ENCODE measurements around the gene RAPGEF3. TPM values are rescaled to one million over a fixed set of nuclear protein-coding genes. Genes with fewer than 3 reads are reported as not detected.

RAPGEF3 gene
- total and polyA plus RNA-seq, 9 donors, result 7.5 to 20.5 (median 11.6) TPM

- no peak for DNase-seq
- H3K4me3 ChIP-seq (ENCODE audit: low read length), result no peak overlapping the region
- H3K27ac ChIP-seq (ENCODE audit: low read length), result no peak overlapping the region
- no peaks in the 10 kb centered on the region for H3K9me3 ChIP-seq (replicated peaks; ENCODE audit: control insufficient read depth, low read depth, low read length)
- no peaks in the 10 kb centered on the region for H3K27me3 ChIP-seq (ENCODE audit: control insufficient read depth, insufficient read depth, low read length)
- WGBS (ENCODE audit: insufficient coverage), result 61% methylated on average over 4 of the region's 6 CpGs
- H3K4me1 ChIP-seq (ENCODE audit: control insufficient read depth, insufficient read depth, low read length), result peaks cover 22% of the 10 kb centered on the region
- no peaks in the 10 kb centered on the region for H3K36me3 ChIP-seq (ENCODE audit: control insufficient read depth, insufficient read depth, low read length)
These were observed 46.5 kb downstream of the RAPGEF3 start for GRCh38 chr12:47712171-47712570.

- Histone ChIP-seq H3K9me3 (replicated peaks; ENCODE audit: control insufficient read depth, low read depth, low read length) (no peaks in the 10 kb centered on the region), H3K4me3 (ENCODE audit: low read length) (no peak overlapping the region), H3K27ac (ENCODE audit: low read length) (no peak overlapping the region), H3K27me3 (ENCODE audit: control insufficient read depth, insufficient read depth, low read length) (no peaks in the 10 kb centered on the region), H3K4me1 (ENCODE audit: control insufficient read depth, insufficient read depth, low read length) (peaks cover 16% of the 10 kb centered on the region), H3K36me3 (ENCODE audit: control insufficient read depth, insufficient read depth, low read length) (no peaks in the 10 kb centered on the region)
- DNase-seq, result no peak
- 70% methylated on average over 4 of the region's 5 CpGs for WGBS (ENCODE audit: insufficient coverage)
These were observed 47.2 kb downstream of the RAPGEF3 start for GRCh38 chr12:47711448-47711847.

GRCh38 chr12:47710278-47710677, 48.4 kb downstream of the RAPGEF3 start:
- H3K4me3 ChIP-seq (ENCODE audit: low read length), result no peak overlapping the region
- H3K9me3 ChIP-seq (replicated peaks; ENCODE audit: control insufficient read depth, low read depth, low read length), result no peaks in the 10 kb centered on the region
- DNase-seq, result no peak
- H3K27ac ChIP-seq (ENCODE audit: low read length), result no peak overlapping the region
- H3K4me1 ChIP-seq (ENCODE audit: control insufficient read depth, insufficient read depth, low read length), result peaks cover 4% of the 10 kb centered on the region
- H3K36me3 ChIP-seq (ENCODE audit: control insufficient read depth, insufficient read depth, low read length), result no peaks in the 10 kb centered on the region
- H3K27me3 ChIP-seq (ENCODE audit: control insufficient read depth, insufficient read depth, low read length), result no peaks in the 10 kb centered on the region

GRCh38 chr12:47709671-47710070, 49.0 kb downstream of the RAPGEF3 start:
- H3K36me3 ChIP-seq (ENCODE audit: control insufficient read depth, insufficient read depth, low read length), result no peaks in the 10 kb centered on the region
- no peaks in the 10 kb centered on the region for H3K9me3 ChIP-seq (replicated peaks; ENCODE audit: control insufficient read depth, low read depth, low read length)
- peaks cover 1% of the 10 kb centered on the region for H3K4me1 ChIP-seq (ENCODE audit: control insufficient read depth, insufficient read depth, low read length)
- H3K27ac ChIP-seq (ENCODE audit: low read length), result no peak overlapping the region
- no peak overlapping the region for H3K4me3 ChIP-seq (ENCODE audit: low read length)
- no peaks in the 10 kb centered on the region for H3K27me3 ChIP-seq (ENCODE audit: control insufficient read depth, insufficient read depth, low read length)
- no CpG with 5 or more reads among the region's 2 CpGs for WGBS (ENCODE audit: insufficient coverage)
- DNase-seq, result no peak

- Histone ChIP-seq H3K4me1 (ENCODE audit: control insufficient read depth, insufficient read depth, low read length) (peaks cover 3% of the 10 kb centered on the region), H3K36me3 (ENCODE audit: control insufficient read depth, insufficient read depth, low read length) (no peaks in the 10 kb centered on the region), H3K4me3 (ENCODE audit: low read length) (no peak overlapping the region), H3K27me3 (ENCODE audit: control insufficient read depth, insufficient read depth, low read length) (no peaks in the 10 kb centered on the region), H3K9me3 (replicated peaks; ENCODE audit: control insufficient read depth, low read depth, low read length) (no peaks in the 10 kb centered on the region), H3K27ac (ENCODE audit: low read length) (no peak overlapping the region)
- WGBS (ENCODE audit: insufficient coverage), result no CpG with 5 or more reads among the region's 4 CpGs
- no peak for DNase-seq
These were observed 49.4 kb downstream of the RAPGEF3 start for GRCh38 chr12:47709237-47709636.

- no peak for DNase-seq
- Histone ChIP-seq H3K4me1 (ENCODE audit: control insufficient read depth, insufficient read depth, low read length) (peaks cover 3% of the 10 kb centered on the region), H3K27ac (ENCODE audit: low read length) (no peak overlapping the region), H3K36me3 (ENCODE audit: control insufficient read depth, insufficient read depth, low read length) (no peaks in the 10 kb centered on the region), H3K4me3 (ENCODE audit: low read length) (no peak overlapping the region), H3K9me3 (replicated peaks; ENCODE audit: control insufficient read depth, low read depth, low read length) (no peaks in the 10 kb centered on the region), H3K27me3 (ENCODE audit: control insufficient read depth, insufficient read depth, low read length) (no peaks in the 10 kb centered on the region)
- WGBS (ENCODE audit: insufficient coverage), result 50% methylated on average over 1 of the region's 5 CpGs
These were observed 50.7 kb downstream of the RAPGEF3 start for GRCh38 chr12:47707905-47708543.

GRCh38 chr12:47707355-47707754, 51.3 kb downstream of the RAPGEF3 start:
- H3K4me1 ChIP-seq (ENCODE audit: control insufficient read depth, insufficient read depth, low read length), result peaks cover 3% of the 10 kb centered on the region
- no peak for DNase-seq
- H3K27ac ChIP-seq (ENCODE audit: low read length), result no peak overlapping the region
- no peaks in the 10 kb centered on the region for H3K27me3 ChIP-seq (ENCODE audit: control insufficient read depth, insufficient read depth, low read length)
- no peaks in the 10 kb centered on the region for H3K9me3 ChIP-seq (replicated peaks; ENCODE audit: control insufficient read depth, low read depth, low read length)
- no peaks in the 10 kb centered on the region for H3K36me3 ChIP-seq (ENCODE audit: control insufficient read depth, insufficient read depth, low read length)
- no peak overlapping the region for H3K4me3 ChIP-seq (ENCODE audit: low read length)

- no peaks in the 10 kb centered on the region for H3K9me3 ChIP-seq (replicated peaks; ENCODE audit: control insufficient read depth, low read depth, low read length)
- H3K4me3 ChIP-seq (ENCODE audit: low read length), result peak within 1 kb of the TSS; percentile 72
- WGBS (ENCODE audit: insufficient coverage), result 0% methylated on average over 66 of the region's 66 CpGs
- H3K4me1 ChIP-seq (ENCODE audit: control insufficient read depth, insufficient read depth, low read length), result peaks cover 3% of the 10 kb centered on the region
- peak; percentile 97 for DNase-seq
- H3K27me3 ChIP-seq (ENCODE audit: control insufficient read depth, insufficient read depth, low read length), result no peaks in the 10 kb centered on the region
- H3K27ac ChIP-seq (ENCODE audit: low read length), result peak within 1 kb of the TSS; percentile 88
- peaks cover under 1% of the 10 kb centered on the region for H3K36me3 ChIP-seq (ENCODE audit: control insufficient read depth, insufficient read depth, low read length)
These were observed 52.9 kb downstream of the RAPGEF3 start, which contains the start of gene RPAP3 for GRCh38 chr12:47705566-47706425. Gene RPAP3 (minus strand): TSS chr12:47706030. CDS start chr12:47702840, 3,190 bp downstream.

- no peak for DNase-seq
- 0% methylated on average over 6 of the region's 9 CpGs for WGBS (ENCODE audit: insufficient coverage)
- peaks cover 3% of the 10 kb centered on the region for H3K4me1 ChIP-seq (ENCODE audit: control insufficient read depth, insufficient read depth, low read length)
- H3K36me3 ChIP-seq (ENCODE audit: control insufficient read depth, insufficient read depth, low read length), result peaks cover 5% of the 10 kb centered on the region
- no peaks in the 10 kb centered on the region for H3K9me3 ChIP-seq (replicated peaks; ENCODE audit: control insufficient read depth, low read depth, low read length)
- peak overlapping the region; percentile 72 for H3K4me3 ChIP-seq (ENCODE audit: low read length)
- H3K27me3 ChIP-seq (ENCODE audit: control insufficient read depth, insufficient read depth, low read length), result no peaks in the 10 kb centered on the region
- peak overlapping the region; percentile 82 for H3K27ac ChIP-seq (ENCODE audit: low read length)
These were observed 53.5 kb downstream of the RAPGEF3 start for GRCh38 chr12:47705229-47705565.

- Histone ChIP-seq H3K4me3 (ENCODE audit: low read length) (no peak overlapping the region), H3K9me3 (replicated peaks; ENCODE audit: control insufficient read depth, low read depth, low read length) (no peaks in the 10 kb centered on the region), H3K36me3 (ENCODE audit: control insufficient read depth, insufficient read depth, low read length) (peaks cover 7% of the 10 kb centered on the region), H3K27ac (ENCODE audit: low read length) (no peak overlapping the region), H3K27me3 (ENCODE audit: control insufficient read depth, insufficient read depth, low read length) (no peaks in the 10 kb centered on the region), H3K4me1 (ENCODE audit: control insufficient read depth, insufficient read depth, low read length) (peaks cover 3% of the 10 kb centered on the region)
- no peak for DNase-seq
- WGBS (ENCODE audit: insufficient coverage), result 85% methylated on average over 6 of the region's 9 CpGs
These were observed 54.0 kb downstream of the RAPGEF3 start for GRCh38 chr12:47704719-47705118.
